CD8-positive, alpha-beta memory T cell (primary cell): ENCODE data around the gene MRS2. TPM values are rescaled to one million over a fixed set of nuclear protein-coding genes. Genes with fewer than 3 reads are reported as not detected.
A peak's percentile ranks its signal among the peaks of the same experiment; 100 is the strongest.
"Not testable (repeated sequence)": the region's sequence is repeated elsewhere in the genome, so short reads cannot be mapped to it uniquely, and the experiment has no call there.

ENCODE experiments used
- CTCF ChIA-PET: fragments of 350-600 bp; sonication (Branson Sonifier 250); formaldehyde crosslinking; loops from one replicate; lab custom pipeline; 2021; ENCODE audit warnings: antibody characterized with exemption; lab: Charles Lee
- POLR2A ChIA-PET: fragments of 350-600 bp; sonication (Branson Sonifier 250); formaldehyde crosslinking; loops from one replicate; lab custom pipeline; 2021; ENCODE audit warnings: antibody characterized with exemption; lab: Charles Lee
- DNase-seq, 5 donors: peaks; one replicate each; pipeline versions ENCODE4 v3.0.0 to v3.0.0-alpha.2; 2020 to 2022; ENCODE audit warnings: mixed read lengths in 1 of 5
- H3K27ac ChIP-seq: one replicate; pipeline ENCODE4 v1.7.0; 2013; ENCODE audit warnings: low read depth, mild to moderate bottlenecking, low read length, moderate library complexity
- H3K27me3 ChIP-seq: 2 replicates; pipeline ENCODE4 v1.7.0; 2013; ENCODE audit warnings: low read length, mild to moderate bottlenecking; ENCODE audit not compliant: insufficient read depth, poor library complexity, severe bottlenecking
- H3K36me3 ChIP-seq: 2 replicates; pipeline ENCODE4 v1.7.0; 2013; ENCODE audit warnings: mild to moderate bottlenecking, low read length, moderate library complexity; ENCODE audit not compliant: insufficient read depth
- H3K4me1 ChIP-seq: 2 replicates; pipeline ENCODE4 v1.7.0; 2013; ENCODE audit warnings: mild to moderate bottlenecking, low read length, moderate library complexity; ENCODE audit not compliant: insufficient read depth
- H3K4me3 ChIP-seq: 2 replicates; pipeline ENCODE4 v1.7.0; 2013; ENCODE audit warnings: mild to moderate bottlenecking, low read length
- H3K9me3 ChIP-seq: 2 replicates; pipeline ENCODE4 v1.7.0; 2013; ENCODE audit warnings: mild to moderate bottlenecking, low read length
- H3K27ac Mint-ChIP-seq, 8 donors: one replicate each; pipeline ENCODE4 v1.8.0; 2020 to 2021; ENCODE audit warnings: mixed read lengths in 8 of 8, mild to moderate bottlenecking in 6 of 8, inconsistent platforms in 3 of 8, moderate library complexity in 3 of 8
- H3K27me3 Mint-ChIP-seq, 2 donors: one replicate each; pipeline ENCODE4 v1.8.0; 2020 to 2021; ENCODE audit warnings: mixed read lengths in 2 of 2, mild to moderate bottlenecking in 1 of 2, moderate library complexity in 1 of 2
- H3K36me3 Mint-ChIP-seq, 3 donors: one replicate each; pipeline ENCODE4 v1.8.0; 2020 to 2021; ENCODE audit warnings: mixed read lengths in 3 of 3, inconsistent platforms in 1 of 3, mild to moderate bottlenecking in 1 of 3
- H3K4me1 Mint-ChIP-seq, 3 donors: one replicate each; pipeline ENCODE4 v1.8.0; 2020 to 2021; ENCODE audit warnings: mixed read lengths in 3 of 3, inconsistent platforms in 1 of 3, mild to moderate bottlenecking in 1 of 3
- H3K4me3 Mint-ChIP-seq, 7 donors: one replicate each; pipeline ENCODE4 v1.8.0; 2020 to 2021; ENCODE audit warnings: mixed read lengths in 7 of 7, mild to moderate bottlenecking in 6 of 7, moderate library complexity in 4 of 7, inconsistent platforms in 2 of 7
- H3K9me3 Mint-ChIP-seq, 5 donors: one replicate each; pipeline ENCODE4 v1.8.0; 2020 to 2022; ENCODE audit warnings: mixed read lengths in 5 of 5, mild to moderate bottlenecking in 3 of 5, moderate library complexity in 2 of 5, inconsistent platforms in 1 of 5
- polyA plus RNA-seq: library from polyadenylated mRNA; unstranded; fragments of 300-500 nt; fragmentation: Illumina TruSeq; gene quantifications from one replicate; pipeline ENCODE4 v1.2.3, GENCODE V29; 2021
- total RNA-seq, 2 experiments: library from RNA; stranded (reverse); gene quantifications; one replicate each; pipeline ENCODE4 v1.2.3, GENCODE V29; 2021

MRS2 gene
- total and polyA plus RNA-seq, 3 experiments from 2014 or later: 17.4 to 31.5 (median 30.1) TPM

- H3K36me3 Mint-ChIP-seq: peaks cover 0 to 5% (median 0%) of the 10 kb centered on the region in 3 donors
- Histone ChIP-seq H3K36me3 (no peaks in the 10 kb centered on the region), H3K27me3 (no peaks in the 10 kb centered on the region), H3K27ac (no peak overlapping the region), H3K4me3 (no peak overlapping the region), H3K4me1 (no peaks in the 10 kb centered on the region), H3K9me3 (no peaks in the 10 kb centered on the region)
- H3K9me3 Mint-ChIP-seq: peaks cover 0 to 3% (median 0%) of the 10 kb centered on the region in 5 donors
- H3K4me3 Mint-ChIP-seq: no peak overlapping the region
- H3K4me1 Mint-ChIP-seq: no peaks in the 10 kb centered on the region
- POLR2A ChIA-PET: no interaction called here
- H3K27me3 Mint-ChIP-seq: peaks cover 18 to 36% of the 10 kb centered on the region in 2 donors
- CTCF ChIA-PET: no interaction called here
- no peak overlapping the region for H3K27ac Mint-ChIP-seq
- DNase-seq: no peak
Observed at GRCh38 chr6:24394061-24394779, 8.5 kb upstream of the MRS2 start.

GRCh38 chr6:24394780-24395437, 7.8 kb upstream of the MRS2 start:
- Mint-ChIP-seq H3K9me3 (peaks cover 0 to 3% (median 0%) of the 10 kb centered on the region in 5 donors), H3K27me3 (peaks cover 23 to 43% of the 10 kb centered on the region in 2 donors), H3K4me3 (no peak overlapping the region), H3K27ac (peak overlapping the region in 1 of 8 donors; percentile 2), H3K36me3 (peaks cover 0 to 8% (median 0%) of the 10 kb centered on the region in 3 donors), H3K4me1 (no peaks in the 10 kb centered on the region)
- CTCF ChIA-PET: no interaction called here
- no peak overlapping the region for H3K4me3 ChIP-seq
- H3K4me1 ChIP-seq: no peaks in the 10 kb centered on the region
- H3K36me3 ChIP-seq: no peaks in the 10 kb centered on the region
- no peaks in the 10 kb centered on the region for H3K27me3 ChIP-seq
- POLR2A ChIA-PET: no interaction called here
- no peaks in the 10 kb centered on the region for H3K9me3 ChIP-seq
- H3K27ac ChIP-seq: no peak overlapping the region
- no peak for DNase-seq

- H3K4me1 ChIP-seq: no peaks in the 10 kb centered on the region
- CTCF ChIA-PET: no interaction called here
- DNase-seq: no peak
- H3K27me3 ChIP-seq: no peaks in the 10 kb centered on the region
- Mint-ChIP-seq H3K9me3 (peaks cover 0 to 3% (median 0%) of the 10 kb centered on the region in 5 donors), H3K27ac (no peak overlapping the region), H3K27me3 (peaks cover 26 to 52% of the 10 kb centered on the region in 2 donors), H3K36me3 (peaks cover 0 to 8% (median 0%) of the 10 kb centered on the region in 3 donors), H3K4me3 (no peak overlapping the region), H3K4me1 (no peaks in the 10 kb centered on the region)
- no peaks in the 10 kb centered on the region for H3K36me3 ChIP-seq
- no peak overlapping the region for H3K4me3 ChIP-seq
- no peaks in the 10 kb centered on the region for H3K9me3 ChIP-seq
- POLR2A ChIA-PET: no interaction called here
- H3K27ac ChIP-seq: no peak overlapping the region
Observed at GRCh38 chr6:24396824-24397223, 5.9 kb upstream of the MRS2 start.

- no peaks in the 10 kb centered on the region for H3K36me3 ChIP-seq
- H3K9me3 ChIP-seq: no peaks in the 10 kb centered on the region
- ChIA-PET CTCF (no interaction called here), POLR2A (no interaction called here)
- no peak overlapping the region for H3K27ac Mint-ChIP-seq
- no peak for DNase-seq
- H3K27me3 ChIP-seq: no peaks in the 10 kb centered on the region
- peaks cover 0 to 3% (median 0%) of the 10 kb centered on the region in 5 donors for H3K9me3 Mint-ChIP-seq
- peak overlapping the region in 1 of 7 donors; percentile 11 for H3K4me3 Mint-ChIP-seq
- no peak overlapping the region for H3K27ac ChIP-seq
- H3K27me3 Mint-ChIP-seq: peaks cover 26 to 52% of the 10 kb centered on the region in 2 donors
- H3K36me3 Mint-ChIP-seq: peaks cover 0 to 8% (median 0%) of the 10 kb centered on the region in 3 donors
- H3K4me1 Mint-ChIP-seq: peaks cover 4 to 7% (median 4%) of the 10 kb centered on the region in 3 donors
- no peaks in the 10 kb centered on the region for H3K4me1 ChIP-seq
- no peak overlapping the region for H3K4me3 ChIP-seq
Observed at GRCh38 chr6:24397631-24398030, 5.1 kb upstream of the MRS2 start.

- H3K27ac ChIP-seq, H3K4me3 ChIP-seq, H3K27ac Mint-ChIP-seq, POLR2A ChIA-PET, H3K9me3 ChIP-seq, H3K36me3 ChIP-seq, CTCF ChIA-PET, H3K27me3 ChIP-seq, DNase-seq, H3K9me3 Mint-ChIP-seq: not testable (repeated sequence)
- H3K4me1 ChIP-seq: peaks cover 18% of the 10 kb centered on the region
- Mint-ChIP-seq H3K4me3 (peak overlapping the region in 2 of 7 donors; percentile 11 to 35), H3K27me3 (peaks cover 26 to 46% of the 10 kb centered on the region in 2 donors), H3K4me1 (peaks cover 20 to 31% (median 26%) of the 10 kb centered on the region in 3 donors), H3K36me3 (peaks cover under 1 to 14% (median 8%) of the 10 kb centered on the region in 3 donors)
Observed at GRCh38 chr6:24400045-24401039, 2.4 kb upstream of the MRS2 start.

GRCh38 chr6:24401458-24401857, 1.3 kb upstream of the MRS2 start:
- Mint-ChIP-seq H3K4me3 (peak overlapping the region in 2 of 7 donors; percentile 96 to 97), H3K4me1 (peaks cover 22 to 36% (median 28%) of the 10 kb centered on the region in 3 donors), H3K27ac (no peak overlapping the region), H3K9me3 (peaks cover 0 to 3% (median 0%) of the 10 kb centered on the region in 5 donors), H3K27me3 (peaks cover 20 to 39% of the 10 kb centered on the region in 2 donors), H3K36me3 (peaks cover 1 to 19% (median 8%) of the 10 kb centered on the region in 3 donors)
- ChIA-PET CTCF (no interaction called here), POLR2A (no interaction called here)
- Histone ChIP-seq H3K27ac (no peak overlapping the region), H3K9me3 (no peaks in the 10 kb centered on the region), H3K27me3 (no peaks in the 10 kb centered on the region), H3K4me1 (peaks cover 19% of the 10 kb centered on the region), H3K4me3 (no peak overlapping the region), H3K36me3 (peaks cover 6% of the 10 kb centered on the region)
- no peak for DNase-seq

GRCh38 chr6:24403501-24403824, 727 bp downstream of the MRS2 start:
- Histone ChIP-seq H3K36me3 (peaks cover 7% of the 10 kb centered on the region), H3K27me3 (no peaks in the 10 kb centered on the region), H3K9me3 (no peaks in the 10 kb centered on the region), H3K4me1 (peaks cover 19% of the 10 kb centered on the region), H3K4me3 (peak overlapping the region; percentile 73), H3K27ac (peak overlapping the region; percentile 71)
- POLR2A ChIA-PET: no interaction called here
- H3K9me3 Mint-ChIP-seq: no peaks in the 10 kb centered on the region
- peaks cover 1 to 32% (median 3%) of the 10 kb centered on the region in 3 donors for H3K36me3 Mint-ChIP-seq
- peaks cover 10 to 20% of the 10 kb centered on the region in 2 donors for H3K27me3 Mint-ChIP-seq
- H3K4me1 Mint-ChIP-seq: peaks cover 22 to 46% (median 36%) of the 10 kb centered on the region in 3 donors
- CTCF ChIA-PET: no interaction called here
- peak overlapping the region in 7 of 8 donors; percentile 2 to 89 (median 82) for H3K27ac Mint-ChIP-seq
- H3K4me3 Mint-ChIP-seq: peak overlapping the region; percentile 87 to 97 (median 93)
- no peak for DNase-seq
